ENCODE measurements around the gene VPS13C. TPM values are rescaled to one million over a fixed set of nuclear protein-coding genes. Genes with fewer than 3 reads are reported as not detected.

Gene VPS13C
- total and polyA plus RNA-seq, 2 donors (not counting 3 experiments of a cell fraction or from before 2014, with no cell fraction given), result 10.8 to 60.3 TPM

- ChIA-PET POLR2A (no interaction called here), CTCF (interaction anchor here (0.7 to 4.5 kb wide), 18 partner anchors 10 to 235 kb away, joined by 3 to 47 read pairs (median 4); partner anchors contain the start of genes C2CD4B and VPS13C)
- FAIRE-seq (peak; percentile 74), DNase-seq (ENCODE audit: low read depth, low spot score) (peak; percentile 63)
- H3K4me3 ChIP-seq (replicated peaks in 1 of 3; ENCODE audit: insufficient read depth in 1 of 3, low read depth in 1 of 3, low read length in 3 of 3), result no peak overlapping the region
- H3K79me2 ChIP-seq (ENCODE audit: control insufficient read depth, insufficient read depth, low read length), result no peaks in the 10 kb centered on the region
- H3K4me2 ChIP-seq (ENCODE audit: insufficient read depth, low read length), result no peak overlapping the region
- no TSS peak for BruUV-seq (replicated peaks)
- H3K27ac ChIP-seq (ENCODE audit: insufficient read depth, low read depth, low read length), result no peak overlapping the region
- no peak overlapping the region for H2AFZ ChIP-seq (ENCODE audit: low read depth, low read length)
- no peaks in the 10 kb centered on the region for H4K20me1 ChIP-seq (replicated peaks; ENCODE audit: control insufficient read depth, extremely low read depth, insufficient read depth, low read length)
- no peaks in the 10 kb centered on the region for H3K9me3 ChIP-seq (replicated peaks; ENCODE audit: control insufficient read depth, insufficient read depth, low read length)
- TF ChIP-seq FOS (IDR thresholded peaks at IDR 0.05; ENCODE audit: borderline replicate concordance, insufficient read depth, low read length) (no peak), POLR2A (IDR thresholded peaks at IDR 0.05; ENCODE audit: low read depth, low read length) (no peak)
- TF ChIP-seq, protein P1, sequence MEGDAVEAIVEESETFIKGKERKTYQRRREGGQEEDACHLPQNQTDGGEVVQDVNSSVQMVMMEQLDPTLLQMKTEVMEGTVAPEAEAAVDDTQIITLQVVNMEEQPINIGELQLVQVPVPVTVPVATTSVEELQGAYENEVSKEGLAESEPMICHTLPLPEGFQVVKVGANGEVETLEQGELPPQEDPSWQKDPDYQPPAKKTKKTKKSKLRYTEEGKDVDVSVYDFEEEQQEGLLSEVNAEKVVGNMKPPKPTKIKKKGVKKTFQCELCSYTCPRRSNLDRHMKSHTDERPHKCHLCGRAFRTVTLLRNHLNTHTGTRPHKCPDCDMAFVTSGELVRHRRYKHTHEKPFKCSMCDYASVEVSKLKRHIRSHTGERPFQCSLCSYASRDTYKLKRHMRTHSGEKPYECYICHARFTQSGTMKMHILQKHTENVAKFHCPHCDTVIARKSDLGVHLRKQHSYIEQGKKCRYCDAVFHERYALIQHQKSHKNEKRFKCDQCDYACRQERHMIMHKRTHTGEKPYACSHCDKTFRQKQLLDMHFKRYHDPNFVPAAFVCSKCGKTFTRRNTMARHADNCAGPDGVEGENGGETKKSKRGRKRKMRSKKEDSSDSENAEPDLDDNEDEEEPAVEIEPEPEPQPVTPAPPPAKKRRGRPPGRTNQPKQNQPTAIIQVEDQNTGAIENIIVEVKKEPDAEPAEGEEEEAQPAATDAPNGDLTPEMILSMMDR (IDR thresholded peaks at IDR 0.05; ENCODE audit: extremely low read depth in 1 of 2, insufficient read depth in 1 of 2, low read depth in 1 of 2, low read length in 2 of 2), result peak; percentile 40 to 44
- intact Hi-C loops (cut with micrococcal nuclease) (loop anchor here (1.0 kb wide), 5 partner anchors 53 to 235 kb away; partner anchors contain the start of gene C2CD4B), dilution Hi-C loops (cut with MboI; ENCODE audit: extremely low pct_ligation_motif_present, low sequenced_read_pairs) (no loop called here)
- H3K4me1 ChIP-seq (ENCODE audit: control insufficient read depth, extremely low read depth, insufficient read depth, low read length), result peaks cover 15% of the 10 kb centered on the region
- no peak overlapping the region for H3K9ac ChIP-seq (replicated peaks; ENCODE audit: extremely low read depth, insufficient read depth, low read length)
- H3K27me3 ChIP-seq (ENCODE audit: control insufficient read depth in 2 of 2, insufficient read depth in 2 of 2, low read length in 2 of 2), result no peaks in the 10 kb centered on the region
- H3K9me1 ChIP-seq (replicated peaks; ENCODE audit: control insufficient read depth, extremely low read depth, insufficient read depth, low read length), result no peaks in the 10 kb centered on the region
- no peaks in the 10 kb centered on the region for H3K36me3 ChIP-seq (ENCODE audit: control insufficient read depth in 2 of 2, extremely low read depth in 1 of 2, insufficient read depth in 2 of 2, low read length in 2 of 2)
Measured at GRCh38 chr15:62071711-62072308, 11.6 kb upstream of the VPS13C start.

DNA sequence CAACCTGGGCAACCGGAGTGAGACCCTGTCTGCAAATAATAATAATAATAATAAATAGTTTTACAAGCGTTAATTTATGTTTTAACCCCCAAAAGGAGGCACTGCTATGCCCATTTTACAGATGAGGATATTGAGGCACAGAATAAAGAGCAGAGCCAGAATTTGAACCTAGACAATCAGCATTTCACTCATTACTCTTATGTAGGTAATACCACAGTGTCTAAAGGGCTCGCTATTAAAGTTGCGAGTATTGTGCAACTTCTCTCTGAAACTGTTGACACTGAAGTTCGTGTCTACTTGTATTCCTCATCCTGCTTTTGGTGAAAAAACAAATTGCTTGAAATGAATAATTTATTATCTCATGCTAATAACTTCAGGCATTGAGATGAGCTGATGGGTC lies 9.3 kb upstream of the VPS13C start:
- H3K9me1 ChIP-seq (replicated peaks; ENCODE audit: control insufficient read depth, extremely low read depth, insufficient read depth, low read length), result no peaks in the 10 kb centered on the region
- no peak for DNase-seq (ENCODE audit: low read depth, low spot score)
- TF ChIP-seq EZH2 (IDR thresholded peaks at IDR 0.05; ENCODE audit: borderline replicate concordance, low read depth, low read length, severe bottlenecking) (no peak), MYC (IDR thresholded peaks at IDR 0.05; ENCODE audit: low read depth, low read length) (no peak), POLR2A (IDR thresholded peaks at IDR 0.05; ENCODE audit: low read depth, low read length) (no peak), GATA2 (IDR thresholded peaks at IDR 0.05; ENCODE audit: insufficient read depth, insufficient read length, low read depth, low read length) (no peak), FOS (IDR thresholded peaks at IDR 0.05; ENCODE audit: borderline replicate concordance, insufficient read depth, low read length) (no peak), MAX (IDR thresholded peaks at IDR 0.05; ENCODE audit: insufficient read depth, insufficient read length) (no peak), JUN (IDR thresholded peaks at IDR 0.05; ENCODE audit: borderline replicate concordance, insufficient read depth, insufficient read length, low read depth) (no peak), POLR2AphosphoS5 (IDR thresholded peaks at IDR 0.05; ENCODE audit: insufficient read depth, low read depth, low read length) (no peak)
- TF ChIP-seq, protein P1 (IDR thresholded peaks at IDR 0.05; ENCODE audit: extremely low read depth in 1 of 2, insufficient read depth in 1 of 2, low read depth in 1 of 2, low read length in 2 of 2), result no peak
- H3K36me3 ChIP-seq (ENCODE audit: control insufficient read depth in 2 of 2, extremely low read depth in 1 of 2, insufficient read depth in 2 of 2, low read length in 2 of 2), result no peaks in the 10 kb centered on the region
- intact Hi-C loops (cut with micrococcal nuclease) (no loop called here), dilution Hi-C loops (cut with MboI; ENCODE audit: extremely low pct_ligation_motif_present, low sequenced_read_pairs) (no loop called here)
- no TSS peak for BruUV-seq (replicated peaks)
- H4K20me1 ChIP-seq (replicated peaks; ENCODE audit: control insufficient read depth, extremely low read depth, insufficient read depth, low read length), result no peaks in the 10 kb centered on the region
- no peak for FAIRE-seq
- no peak overlapping the region for H3K4me2 ChIP-seq (ENCODE audit: insufficient read depth, low read length)
- ChIA-PET POLR2A (no interaction called here), CTCF (interaction anchor here (1.4 to 3.7 kb wide), 6 partner anchors 9 to 184 kb away, joined by 3 to 27 read pairs (median 13); partner anchors contain the start of genes C2CD4B and VPS13C)
- no peaks in the 10 kb centered on the region for H3K79me2 ChIP-seq (ENCODE audit: control insufficient read depth, insufficient read depth, low read length)
- no peak overlapping the region for H3K27ac ChIP-seq (ENCODE audit: insufficient read depth, low read depth, low read length)
- H3K9ac ChIP-seq (replicated peaks; ENCODE audit: extremely low read depth, insufficient read depth, low read length), result no peak overlapping the region
- H2AFZ ChIP-seq (ENCODE audit: low read depth, low read length), result no peak overlapping the region
- no peaks in the 10 kb centered on the region for H3K27me3 ChIP-seq (ENCODE audit: control insufficient read depth in 2 of 2, insufficient read depth in 2 of 2, low read length in 2 of 2)
- no peak overlapping the region for H3K4me3 ChIP-seq (replicated peaks in 1 of 3; ENCODE audit: insufficient read depth in 1 of 3, low read depth in 1 of 3, low read length in 3 of 3)
- no peaks in the 10 kb centered on the region for H3K9me3 ChIP-seq (replicated peaks; ENCODE audit: control insufficient read depth, insufficient read depth, low read length)
- H3K4me1 ChIP-seq (ENCODE audit: control insufficient read depth, extremely low read depth, insufficient read depth, low read length), result peaks cover 18% of the 10 kb centered on the region

Data from endothelial cell of umbilical vein (primary cell).